Lung (tissue), 12 donors: ENCODE results near the gene RBP4. TPM values are rescaled to one million over a fixed set of nuclear protein-coding genes. Genes with fewer than 3 reads are reported as not detected.

Experiments used
- ATAC-seq: fragments of 200-7000 bp; cut with Tn5 transposase; one replicate; pipeline ENCODE4 v1.9.1; 2020; ENCODE audit warnings: moderate number of reproducible peaks; ENCODE audit not compliant: insufficient read depth, low FRiP score
- DNase-seq, 3 donors: peaks; one replicate each; pipeline ENCODE4 v3.0.0-alpha.2; 2013 to 2017
- H3K27ac ChIP-seq, 2 donors: one replicate each; pipeline ENCODE4 v1.5.1; 2013; ENCODE audit warnings: mild to moderate bottlenecking in 2 of 2, moderate library complexity in 2 of 2, control low read depth in 1 of 2, inconsistent platforms in 1 of 2, low read depth in 1 of 2, low read length in 1 of 2
- H3K27me3 ChIP-seq, 3 donors: one replicate each; pipeline ENCODE4 v1.5.1; 2013; ENCODE audit warnings: low read length in 2 of 3; ENCODE audit not compliant: control insufficient read depth in 3 of 3, insufficient read depth in 3 of 3
- H3K36me3 ChIP-seq, 4 donors: one replicate each; pipeline ENCODE4 v1.5.1; 2013; ENCODE audit warnings: low read length in 4 of 4, mild to moderate bottlenecking in 1 of 4, moderate library complexity in 1 of 4; ENCODE audit not compliant: control insufficient read depth in 4 of 4, insufficient read depth in 4 of 4
- H3K4me1 ChIP-seq, 5 donors: one replicate each; pipeline ENCODE4 v1.5.1; 2013; ENCODE audit warnings: low read length in 5 of 5, mild to moderate bottlenecking in 2 of 5, moderate library complexity in 1 of 5; ENCODE audit not compliant: control insufficient read depth in 5 of 5, insufficient read depth in 5 of 5
- H3K4me3 ChIP-seq: one replicate; pipeline ENCODE4 v1.5.1; 2013; ENCODE audit warnings: mild to moderate bottlenecking, control low read depth, moderate library complexity
- H3K9ac ChIP-seq, 2 donors: one replicate each; pipeline ENCODE4 v1.5.1; 2013; ENCODE audit warnings: low read length in 2 of 2, control low read depth in 1 of 2; ENCODE audit not compliant: insufficient read depth in 1 of 2
- H3K9me3 ChIP-seq, 4 donors: one replicate each; pipeline ENCODE4 v1.5.1; 2013; ENCODE audit warnings: low read length in 3 of 4, mild to moderate bottlenecking in 1 of 4, moderate library complexity in 1 of 4; ENCODE audit not compliant: control insufficient read depth in 4 of 4, insufficient read depth in 3 of 4
- WGBS, 2 donors: extraction: QIAGEN DNeasy Blood & Tissue Kit; methylation state at CpG; one replicate each; pipeline ENCODE4 v1.1.7; 2013; 5-methylcytosine and 5-hydroxymethylcytosine counted together
- polyA plus RNA-seq, 2 donors: library from polyadenylated mRNA; stranded (reverse); fragments of 200-250 nt; gene quantifications; one replicate each; pipeline ENCODE4 v1.2.1, GENCODE V29; 2013
- total RNA-seq, 2 donors: library from RNA; depleted of rRNA in 1 of 2; stranded (reverse); fragments of >200 nt in 1 of 2; gene quantifications; one replicate each; pipeline ENCODE4 v1.2.1, GENCODE V29; 2014 to 2021
- TF ChIP-seq, protein P1 (sequence below): IDR thresholded peaks from 2 replicates; pipeline ENCODE4 v1.5.1; 2012; ENCODE audit warnings: mild to moderate bottlenecking; ENCODE audit errors: control extremely low read depth, extremely low read depth
- donor health status: control.
- donor health status: control.
- donor health status: Bipolar disorder and iron deficiency.
- donor health status: healthy.
- donor health status: DM: yes; HTN: yes; CAD: no.

Gene RBP4
- total and polyA plus RNA-seq, 4 donors: 7.3 to 35.4 (median 14.7) TPM; not detected in 1

GRCh38 chr10:93629647-93630305 lies 28.7 kb upstream of the RBP4 start:
- 67 to 73% methylated on average over 7 of the region's 7 CpGs for WGBS, 2 donors
- H3K36me3 ChIP-seq: no peaks in the 10 kb centered on the region
- H3K4me1 ChIP-seq: no peaks in the 10 kb centered on the region
- no peak overlapping the region for H3K27ac ChIP-seq
- H3K27me3 ChIP-seq: no peaks in the 10 kb centered on the region
- peaks cover 0 to 2% (median 0%) of the 10 kb centered on the region in 4 donors for H3K9me3 ChIP-seq
- DNase-seq: no peak
- no peak overlapping the region for H3K9ac ChIP-seq
- H3K4me3 ChIP-seq: no peak overlapping the region
- TF ChIP-seq, protein P1, sequence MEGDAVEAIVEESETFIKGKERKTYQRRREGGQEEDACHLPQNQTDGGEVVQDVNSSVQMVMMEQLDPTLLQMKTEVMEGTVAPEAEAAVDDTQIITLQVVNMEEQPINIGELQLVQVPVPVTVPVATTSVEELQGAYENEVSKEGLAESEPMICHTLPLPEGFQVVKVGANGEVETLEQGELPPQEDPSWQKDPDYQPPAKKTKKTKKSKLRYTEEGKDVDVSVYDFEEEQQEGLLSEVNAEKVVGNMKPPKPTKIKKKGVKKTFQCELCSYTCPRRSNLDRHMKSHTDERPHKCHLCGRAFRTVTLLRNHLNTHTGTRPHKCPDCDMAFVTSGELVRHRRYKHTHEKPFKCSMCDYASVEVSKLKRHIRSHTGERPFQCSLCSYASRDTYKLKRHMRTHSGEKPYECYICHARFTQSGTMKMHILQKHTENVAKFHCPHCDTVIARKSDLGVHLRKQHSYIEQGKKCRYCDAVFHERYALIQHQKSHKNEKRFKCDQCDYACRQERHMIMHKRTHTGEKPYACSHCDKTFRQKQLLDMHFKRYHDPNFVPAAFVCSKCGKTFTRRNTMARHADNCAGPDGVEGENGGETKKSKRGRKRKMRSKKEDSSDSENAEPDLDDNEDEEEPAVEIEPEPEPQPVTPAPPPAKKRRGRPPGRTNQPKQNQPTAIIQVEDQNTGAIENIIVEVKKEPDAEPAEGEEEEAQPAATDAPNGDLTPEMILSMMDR: no peak
- no peak for ATAC-seq

DNA sequence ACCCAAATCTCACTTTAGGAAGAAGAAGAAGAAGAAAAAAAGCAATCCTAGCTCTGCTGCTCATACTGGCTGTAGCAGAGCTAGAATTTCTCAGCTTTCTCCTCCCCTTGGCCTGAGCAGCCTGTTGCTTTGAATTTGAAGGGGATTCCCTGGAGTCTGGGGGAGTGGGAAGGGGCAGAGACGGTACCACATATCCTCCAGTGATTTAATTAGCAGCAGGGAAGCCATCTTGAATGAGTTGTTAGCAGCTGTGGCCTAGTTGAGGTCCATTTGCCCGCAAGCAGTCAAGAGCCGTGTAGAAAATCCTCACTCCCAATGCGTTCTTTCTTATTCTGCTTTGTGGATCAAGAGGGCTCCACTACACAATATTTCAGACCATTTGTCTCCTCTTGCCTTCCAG lies 27.8 kb upstream of the RBP4 start:
- Histone ChIP-seq H3K4me1 (no peaks in the 10 kb centered on the region), H3K36me3 (no peaks in the 10 kb centered on the region), H3K9ac (no peak overlapping the region), H3K27me3 (no peaks in the 10 kb centered on the region), H3K9me3 (peaks cover 0 to 2% (median 0%) of the 10 kb centered on the region in 4 donors), H3K27ac (no peak overlapping the region), H3K4me3 (no peak overlapping the region)
- DNase-seq: no peak
- ATAC-seq: no peak
- WGBS, 2 donors: 88 to 91% methylated on average over 4 of the region's 4 CpGs
- TF ChIP-seq, protein P1: no peak

DNA sequence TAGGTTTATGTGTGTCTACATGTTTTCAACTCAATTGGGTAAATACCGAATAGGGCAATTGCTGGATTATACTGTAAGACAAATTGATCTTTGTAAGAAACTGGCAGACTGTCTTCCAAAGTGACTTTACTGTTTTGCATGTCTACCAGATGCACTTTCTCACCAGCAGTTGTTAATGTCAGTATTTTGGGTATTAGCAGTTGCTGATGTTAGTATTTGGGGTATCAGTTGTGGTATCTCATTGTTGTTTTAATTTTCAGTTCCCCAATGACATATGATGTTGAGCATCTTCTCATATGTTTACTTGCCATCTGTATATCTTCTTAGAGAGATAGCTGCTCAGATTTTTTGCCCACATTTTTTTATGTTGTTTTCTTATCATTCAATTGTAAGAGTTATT lies 21.9 kb upstream of the RBP4 start:
- Histone ChIP-seq H3K4me1 (no peaks in the 10 kb centered on the region), H3K27ac (no peak overlapping the region), H3K36me3 (no peaks in the 10 kb centered on the region), H3K27me3 (peaks cover 0 to 10% (median 0%) of the 10 kb centered on the region in 3 donors), H3K4me3 (no peak overlapping the region), H3K9ac (no peak overlapping the region), H3K9me3 (no peaks in the 10 kb centered on the region)
- DNase-seq: no peak
- no peak for ATAC-seq
- TF ChIP-seq, protein P1: no peak
- 84 to 91% methylated on average over 1 of the region's 1 CpG for WGBS, 2 donors

DNA sequence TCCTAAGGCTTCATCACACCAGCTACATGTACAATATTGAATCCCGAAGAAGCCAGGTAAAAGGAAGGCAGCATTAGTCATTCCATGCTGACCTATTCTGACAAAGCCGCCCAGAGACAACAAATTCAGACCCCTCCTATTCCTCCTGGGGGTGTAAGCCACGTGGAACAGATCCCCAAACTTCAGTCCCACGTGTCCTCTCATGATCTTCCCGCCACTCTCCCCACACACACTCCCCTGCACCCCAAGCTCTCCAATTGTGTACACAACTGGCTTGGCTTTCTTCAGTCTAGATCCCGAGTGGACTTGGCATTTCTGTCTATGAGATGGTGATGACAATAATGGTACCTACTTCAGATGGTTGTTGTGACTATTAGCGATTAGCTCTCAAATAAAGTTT lies 19.9 kb upstream of the RBP4 start:
- TF ChIP-seq, protein P1: no peak
- DNase-seq: no peak
- WGBS, 2 donors: 76 to 80% methylated on average over 7 of the region's 7 CpGs
- peaks cover 0 to 12% (median 2%) of the 10 kb centered on the region in 3 donors for H3K27me3 ChIP-seq
- no peak overlapping the region for H3K27ac ChIP-seq
- no peaks in the 10 kb centered on the region for H3K4me1 ChIP-seq
- H3K36me3 ChIP-seq: no peaks in the 10 kb centered on the region
- no peak overlapping the region for H3K9ac ChIP-seq
- ATAC-seq: no peak
- H3K9me3 ChIP-seq: no peaks in the 10 kb centered on the region
- H3K4me3 ChIP-seq: no peak overlapping the region
